Ovary (tissue), 3 donors: ENCODE data around the gene GRXCR2.
"Not testable (repeated sequence)": the region's sequence is repeated elsewhere in the genome, so short reads cannot be mapped to it uniquely, and the experiment has no call there.

Source experiments
- EP300 ChIP-seq: sonication (generic); formaldehyde crosslinking; IDR thresholded peaks from one replicate; pipeline ENCODE4 v1.6.1; 2017; ENCODE audit warnings: antibody characterized with exemption
- TF ChIP-seq, protein P1 (sequence below), 3 donors: fragments of 450-650 bp in 2 of 3; fragments of 200-600 bp in 1 of 3; IDR thresholded peaks; one replicate each; pipeline versions ENCODE4 v1.5.1 to v1.8.0; 2016 to 2022; ENCODE audit warnings: antibody characterized with exemption in 3 of 3, mild to moderate bottlenecking in 1 of 3
- donor health status: DM: no; HTN: no; CAD: no.

DNA sequence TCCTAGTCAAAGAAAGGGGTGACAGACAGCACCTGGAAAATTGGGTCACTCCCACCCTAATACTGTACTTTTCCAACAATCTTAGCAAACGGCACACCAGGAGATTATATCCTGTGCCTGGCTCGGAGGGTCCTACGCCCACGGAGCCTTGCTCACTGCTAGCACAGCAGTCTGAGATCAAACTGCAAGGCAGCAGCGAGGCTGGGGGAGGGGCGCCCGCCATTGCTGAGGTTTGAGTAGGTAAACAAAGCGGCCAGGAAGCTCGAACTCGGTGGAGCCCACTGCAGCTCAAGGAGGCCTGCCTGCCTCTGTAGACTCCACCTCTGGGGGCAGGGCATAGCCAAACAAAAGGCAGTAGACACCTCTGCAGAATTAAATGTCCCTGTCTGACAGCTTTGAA, 18.6 kb upstream of the GRXCR2 start:
- TF ChIP-seq, protein P1, sequence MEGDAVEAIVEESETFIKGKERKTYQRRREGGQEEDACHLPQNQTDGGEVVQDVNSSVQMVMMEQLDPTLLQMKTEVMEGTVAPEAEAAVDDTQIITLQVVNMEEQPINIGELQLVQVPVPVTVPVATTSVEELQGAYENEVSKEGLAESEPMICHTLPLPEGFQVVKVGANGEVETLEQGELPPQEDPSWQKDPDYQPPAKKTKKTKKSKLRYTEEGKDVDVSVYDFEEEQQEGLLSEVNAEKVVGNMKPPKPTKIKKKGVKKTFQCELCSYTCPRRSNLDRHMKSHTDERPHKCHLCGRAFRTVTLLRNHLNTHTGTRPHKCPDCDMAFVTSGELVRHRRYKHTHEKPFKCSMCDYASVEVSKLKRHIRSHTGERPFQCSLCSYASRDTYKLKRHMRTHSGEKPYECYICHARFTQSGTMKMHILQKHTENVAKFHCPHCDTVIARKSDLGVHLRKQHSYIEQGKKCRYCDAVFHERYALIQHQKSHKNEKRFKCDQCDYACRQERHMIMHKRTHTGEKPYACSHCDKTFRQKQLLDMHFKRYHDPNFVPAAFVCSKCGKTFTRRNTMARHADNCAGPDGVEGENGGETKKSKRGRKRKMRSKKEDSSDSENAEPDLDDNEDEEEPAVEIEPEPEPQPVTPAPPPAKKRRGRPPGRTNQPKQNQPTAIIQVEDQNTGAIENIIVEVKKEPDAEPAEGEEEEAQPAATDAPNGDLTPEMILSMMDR (IDR thresholded peaks at IDR 0.05), result not testable (repeated sequence)
- TF ChIP-seq EP300, result not testable (repeated sequence)
